ENCODE data around the gene RTKN. TPM values are rescaled to one million over a fixed set of nuclear protein-coding genes. Genes with fewer than 3 reads are reported as not detected.

Gene RTKN
- total RNA-seq, 2 experiments from 2014 or later = 1.2 to 1.6 TPM

DNA sequence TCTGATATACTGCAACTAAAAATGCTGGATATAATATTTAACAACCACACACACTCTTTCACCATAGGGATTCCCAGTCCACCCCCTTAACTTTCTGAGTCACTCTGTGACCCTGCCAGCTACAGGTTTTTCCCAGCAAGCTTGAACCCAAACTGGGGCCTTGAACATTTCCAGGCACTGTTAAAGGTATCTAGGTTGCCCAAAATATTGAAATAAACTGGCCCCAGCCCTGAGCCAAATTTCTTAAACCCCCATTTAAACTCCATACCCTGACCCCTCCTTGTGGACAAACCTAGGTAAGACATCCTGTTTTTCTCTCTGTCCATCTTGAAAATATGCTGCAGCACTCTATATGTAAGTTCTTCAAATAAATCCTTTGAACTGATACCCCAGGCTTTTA lies 42.0 kb downstream of the RTKN start:
- CTCF ChIA-PET = interaction anchor here (0.7 to 2.1 kb wide), 3 partner anchors 32 to 151 kb away, joined by 3 to 6 read pairs (median 3); no protein-coding TSS in a partner anchor
- POLR2A ChIA-PET = no interaction called here

DNA sequence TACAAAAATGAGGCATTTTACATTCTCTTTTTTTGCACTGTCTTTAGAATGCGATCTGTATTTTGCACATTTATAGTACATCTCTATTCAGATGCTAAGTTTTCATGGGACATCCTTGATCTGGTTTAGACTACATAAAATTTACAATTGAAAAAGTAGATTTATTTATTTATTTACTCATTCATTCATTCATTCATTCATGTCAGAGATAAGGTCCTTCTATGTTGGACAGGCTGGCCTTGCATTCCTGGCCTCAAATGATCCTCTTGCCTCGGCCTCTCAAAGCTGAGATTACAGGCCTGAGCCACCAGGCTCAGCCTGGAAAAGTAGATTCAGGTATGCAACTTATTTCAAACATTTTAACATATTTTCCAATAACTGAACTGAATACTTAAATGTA lies 45.6 kb downstream of the RTKN start:
- ChIA-PET POLR2A (no interaction called here), CTCF (no interaction called here)

DNA sequence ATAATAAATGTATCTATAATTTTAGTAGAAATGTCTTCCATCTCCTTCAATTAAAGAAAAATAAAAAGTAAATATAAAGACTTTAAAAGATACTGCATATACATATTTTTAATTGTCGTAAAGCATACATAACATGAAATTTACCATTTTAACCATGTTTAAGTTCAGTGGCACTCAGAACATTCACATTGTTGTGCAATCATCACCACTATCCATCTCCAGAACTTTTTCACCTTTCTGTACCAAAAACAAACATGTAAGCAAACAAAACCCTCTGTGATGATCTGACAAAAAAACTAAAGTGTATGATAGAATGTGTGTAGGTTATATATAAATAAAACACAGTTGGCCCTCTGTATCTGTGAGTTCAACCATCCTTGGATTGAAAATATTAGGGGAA lies 48.2 kb downstream of the RTKN start:
- ChIA-PET POLR2A (no interaction called here), CTCF (no interaction called here)

DNA sequence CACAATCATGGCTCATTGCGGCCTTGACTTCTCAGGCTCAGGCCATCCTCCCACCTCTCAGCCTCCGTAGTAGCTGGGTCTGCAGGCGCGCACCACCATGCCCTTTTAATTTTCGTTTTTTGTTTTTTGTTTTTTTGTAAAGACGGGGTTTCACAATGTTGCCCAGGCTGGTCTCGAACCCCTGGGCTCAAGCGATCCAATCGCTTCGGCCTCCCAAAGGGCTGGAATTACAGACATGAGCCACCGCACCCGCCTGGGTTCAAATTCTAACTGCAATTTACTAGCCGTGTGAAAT lies 49.3 kb downstream of the RTKN start:
- CTCF ChIA-PET = interaction anchor here (0.6 to 1.5 kb wide), 7 partner anchors 13 to 245 kb away, joined by 3 to 9 read pairs (median 3); partner anchors contain the start of gene DCTN1
- POLR2A ChIA-PET = interaction anchor here (0.6 kb wide), 1 partner anchor 29 kb away, joined by 3 read pairs; the partner anchor contains the start of gene C2orf81

DNA sequence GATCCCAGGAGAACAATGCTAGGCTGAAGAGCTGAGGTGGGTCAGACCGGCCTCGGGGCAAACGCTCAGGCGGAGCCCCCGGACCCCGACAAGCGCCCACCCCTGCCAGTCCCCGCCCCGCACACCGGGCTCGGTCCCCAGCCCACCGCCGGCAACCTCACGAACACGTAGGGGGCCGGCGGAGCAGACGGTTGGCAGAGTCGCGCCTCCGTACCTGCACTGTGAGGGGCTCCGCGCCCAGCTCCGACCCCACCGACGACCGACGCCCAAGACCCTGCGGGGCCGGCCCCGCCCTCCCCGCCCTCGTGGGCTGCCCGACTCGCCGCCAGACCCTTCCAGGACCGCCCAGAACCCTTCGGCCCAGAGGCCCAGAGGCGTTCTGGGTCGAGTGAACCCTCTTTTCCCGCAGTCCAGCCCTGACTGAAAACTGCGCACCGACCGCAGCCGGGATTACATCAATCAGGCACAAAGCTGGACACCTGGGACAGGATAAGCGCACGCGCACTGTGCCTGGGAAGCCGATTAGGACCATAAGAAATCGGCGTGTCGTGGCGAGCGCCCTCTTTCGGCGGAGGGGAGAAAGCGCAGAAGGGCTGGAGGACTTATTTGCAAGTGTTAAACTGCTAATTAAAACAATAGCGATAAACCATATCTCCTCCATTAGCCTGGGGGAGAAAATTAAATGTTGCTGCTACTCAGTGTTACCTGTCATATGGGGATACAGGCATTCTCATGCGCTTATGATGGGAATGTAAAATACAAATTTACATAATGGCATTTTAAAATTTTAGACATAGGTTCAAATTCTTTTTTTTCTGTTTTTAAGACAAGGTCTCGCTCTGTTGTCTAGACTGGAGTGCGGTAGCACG lies 49.9 kb downstream of the RTKN start:
- CTCF ChIA-PET = interaction anchor here (0.5 to 2.4 kb wide), 17 partner anchors 9 to 1143 kb away, joined by 3 to 10 read pairs (median 3); partner anchors contain the start of gene DCTN1
- POLR2A ChIA-PET = interaction anchor here (0.6 to 0.7 kb wide), 2 partner anchors 29 to 30 kb away, joined by 3 read pairs; partner anchors contain the start of genes C2orf81 and WDR54

DNA sequence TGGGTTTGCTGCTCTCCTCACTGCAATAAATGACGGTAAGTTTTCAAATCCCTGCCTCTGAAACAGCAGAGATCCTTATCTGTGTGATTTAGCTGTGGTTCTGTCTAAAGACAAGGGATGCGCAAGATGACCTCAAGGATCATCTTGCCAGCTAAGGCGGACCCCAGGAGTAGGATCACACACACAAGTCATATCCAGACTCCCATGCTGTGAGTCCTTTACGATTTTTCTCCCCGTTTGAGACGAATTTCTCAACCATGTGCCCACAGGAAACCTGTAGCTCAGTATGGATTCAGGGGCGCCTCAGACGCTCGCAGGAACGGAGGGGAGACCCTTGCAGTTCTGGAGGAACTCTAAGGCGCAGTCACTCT lies 50.5 kb downstream of the RTKN start:
- CTCF ChIA-PET = interaction anchor here (0.5 to 2.4 kb wide), 14 partner anchors 10 to 1142 kb away, joined by 3 to 10 read pairs (median 4); partner anchors contain the start of gene DCTN1

DNA sequence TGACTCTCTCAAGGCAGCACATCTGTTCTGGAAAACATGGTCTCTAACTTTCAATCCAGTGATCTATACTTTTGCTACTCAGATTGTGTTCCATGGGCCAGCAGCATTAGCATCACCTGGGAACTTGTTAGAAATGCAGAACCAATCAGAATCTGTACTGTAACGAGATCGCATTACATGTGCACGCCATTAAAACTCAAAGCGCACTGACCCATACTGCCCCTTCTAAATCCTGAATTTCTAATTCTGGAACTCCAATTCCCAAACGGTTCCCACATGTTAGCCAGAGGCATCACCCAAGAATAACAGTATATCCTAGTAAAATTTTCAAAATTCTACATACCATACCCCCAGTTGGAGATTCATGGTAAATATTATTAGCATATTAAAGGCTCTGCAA lies 51.1 kb downstream of the RTKN start:
- POLR2A ChIA-PET = no interaction called here
- CTCF ChIA-PET = interaction anchor here (1.1 to 2.4 kb wide), 5 partner anchors 11 to 192 kb away, joined by 3 to 10 read pairs (median 5); no protein-coding TSS in a partner anchor

More for the DNA sequence above, 50.5 kb downstream of the RTKN start:
- POLR2A ChIA-PET = interaction anchor here (0.7 kb wide), 1 partner anchor 30 kb away, joined by 3 read pairs; the partner anchor contains the start of genes C2orf81 and WDR54

DNA sequence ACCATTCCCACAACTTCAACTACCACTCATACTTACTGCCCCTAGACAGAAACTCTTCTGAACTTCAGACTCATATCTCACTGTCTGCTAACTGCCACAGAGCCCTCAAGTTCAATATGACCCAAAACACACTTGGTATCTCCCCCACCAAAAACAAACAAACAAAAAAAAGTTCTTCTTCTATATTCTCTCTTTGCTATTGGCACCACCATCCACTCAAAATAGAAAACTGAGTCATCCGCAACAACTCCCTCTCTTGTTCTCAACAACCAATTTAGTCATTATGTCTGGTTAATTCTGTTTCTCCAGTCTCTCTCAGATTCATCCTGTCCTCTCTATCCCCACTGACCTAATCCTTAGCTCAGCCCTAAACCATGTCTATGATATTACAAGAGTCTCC lies 54.4 kb downstream of the RTKN start:
- CTCF ChIA-PET = no interaction called here
- POLR2A ChIA-PET = no interaction called here

DNA sequence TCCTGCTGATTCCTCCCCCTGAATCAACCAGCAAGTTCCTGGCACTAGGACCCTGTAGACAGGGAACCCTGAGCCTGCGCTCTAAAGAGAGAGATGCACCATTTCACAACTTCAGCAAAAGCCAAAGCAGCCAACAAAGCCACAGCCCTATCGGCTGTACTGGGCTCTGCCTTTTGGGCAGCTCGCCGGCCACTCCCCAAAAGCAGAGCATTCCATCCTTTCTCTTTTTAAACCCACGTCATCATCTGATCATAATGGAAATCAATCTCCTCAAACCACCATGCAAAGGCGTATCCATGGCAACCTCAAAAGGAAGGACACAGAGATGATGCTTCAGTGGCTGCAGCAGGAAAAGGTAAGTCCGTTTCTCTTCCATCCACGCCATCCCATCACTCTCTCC lies 56.3 kb downstream of the RTKN start:
- CTCF ChIA-PET = interaction anchor here (0.7 to 0.8 kb wide), 2 partner anchors 50 to 60 kb away, joined by 3 read pairs; no protein-coding TSS in a partner anchor

DNA sequence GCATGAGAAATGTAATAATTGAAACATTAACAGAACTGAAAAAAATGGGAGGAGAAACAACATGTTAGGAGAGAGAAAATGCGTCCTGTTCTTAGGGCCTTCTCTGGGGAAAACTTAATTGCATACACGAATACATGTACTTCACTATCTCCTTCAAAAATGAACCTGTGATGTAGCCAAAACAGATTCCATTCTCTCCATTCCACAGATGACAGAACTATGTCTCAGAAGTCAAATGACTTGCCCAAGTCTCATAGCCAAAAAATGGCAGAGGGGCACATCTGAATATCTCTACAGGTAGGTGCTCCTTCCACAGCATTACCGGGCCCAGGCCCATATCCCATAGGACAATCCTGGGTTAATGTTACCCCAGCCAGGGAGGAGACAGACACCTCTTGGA lies 57.7 kb downstream of the RTKN start:
- POLR2A ChIA-PET = no interaction called here
- CTCF ChIA-PET = no interaction called here

More for the DNA sequence above, 56.3 kb downstream of the RTKN start:
- POLR2A ChIA-PET = interaction anchor here (0.6 kb wide), 1 partner anchor 415 kb away, joined by 3 read pairs; no protein-coding TSS in a partner anchor

DNA sequence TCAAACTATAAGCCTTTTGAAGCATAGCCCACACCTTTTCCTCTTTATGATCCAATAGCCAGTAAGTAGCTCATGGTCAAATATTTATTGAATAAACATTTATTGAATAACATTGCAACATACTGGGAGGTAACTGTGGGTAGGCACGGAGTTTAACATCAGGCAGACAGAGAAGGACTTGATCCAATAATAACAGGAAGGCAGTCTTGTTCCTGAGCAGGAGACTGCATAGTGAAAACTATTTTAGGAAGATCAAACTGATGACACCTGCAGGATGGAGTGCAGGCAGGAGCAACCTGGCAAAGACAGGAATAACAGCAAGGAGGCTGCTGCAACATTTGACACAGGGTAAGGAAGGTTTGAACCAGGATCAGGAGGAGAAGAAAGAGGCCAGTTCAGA lies 58.5 kb downstream of the RTKN start:
- CTCF ChIA-PET = no interaction called here

DNA sequence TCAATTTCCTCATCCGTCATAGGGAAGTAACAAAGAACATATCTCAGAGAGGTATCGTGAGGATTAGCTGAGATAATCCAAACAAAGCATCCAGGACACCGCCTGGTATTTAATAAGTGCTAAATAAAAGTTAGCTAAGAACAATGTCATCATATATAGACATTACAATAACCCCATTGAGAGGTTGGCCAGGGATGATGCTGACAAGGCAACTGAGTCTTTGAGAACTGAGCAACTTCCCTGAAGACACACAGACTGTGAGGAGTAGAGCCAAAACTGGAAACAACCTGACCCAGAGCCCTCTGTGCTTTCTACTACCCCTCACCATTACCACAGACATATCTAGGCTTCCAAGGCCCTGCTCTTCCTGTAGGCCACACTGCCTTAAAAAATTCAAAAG lies 60.0 kb downstream of the RTKN start:
- ChIA-PET CTCF (no interaction called here), POLR2A (no interaction called here)

More for the DNA sequence above, 58.5 kb downstream of the RTKN start:
- POLR2A ChIA-PET = no interaction called here

DNA sequence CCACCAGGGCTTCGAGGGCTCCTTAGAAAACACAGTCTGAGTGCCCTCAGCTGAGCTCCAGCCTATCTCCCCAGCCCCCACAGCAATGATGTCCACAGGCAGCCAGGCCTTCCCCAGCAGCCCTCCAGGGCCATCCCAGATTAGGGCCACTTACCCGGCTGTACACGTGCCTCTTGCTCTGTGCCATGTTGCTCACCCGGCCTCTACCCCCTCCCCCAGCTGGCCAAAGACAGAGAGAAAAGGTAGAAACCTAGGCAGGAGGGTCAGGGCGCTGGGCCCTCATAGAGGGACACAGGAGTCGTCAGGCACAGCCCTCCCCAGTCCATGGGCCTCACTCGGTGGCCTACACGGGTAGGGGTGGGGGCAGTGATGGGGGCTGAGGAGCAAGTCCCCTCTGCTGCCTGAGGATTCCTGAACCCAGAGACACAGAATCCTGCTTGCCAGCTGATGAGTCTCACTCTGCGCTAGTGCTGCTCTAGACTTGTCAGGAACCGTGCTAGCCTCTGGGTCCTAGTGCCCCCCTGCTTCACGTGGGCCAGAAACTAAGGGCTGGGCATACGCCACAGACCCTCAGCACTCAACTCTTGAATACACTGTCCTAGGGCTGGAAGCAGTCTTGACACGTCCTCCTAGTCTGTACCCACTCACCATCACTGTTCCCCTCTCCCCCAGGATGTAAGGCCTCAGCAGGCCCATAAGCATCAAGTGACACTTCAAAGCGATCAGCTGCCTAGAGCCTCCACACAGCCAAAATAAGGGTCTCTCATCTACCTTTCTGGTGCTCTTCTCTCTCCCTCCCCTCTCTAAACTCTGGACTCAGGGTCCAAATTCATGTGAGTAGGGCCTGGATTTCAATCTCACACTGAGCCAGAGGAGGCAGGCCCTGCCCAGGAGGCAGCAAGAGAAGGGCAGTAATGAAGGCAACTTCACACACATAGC lies 61.6 kb downstream of the RTKN start, which contains the start of gene DCTN1:
TSS of gene DCTN1 (minus strand) at position 461 of the 939 bp plus-strand sequence. CDS start at position 187, 274 bp downstream.
- POLR2A ChIA-PET = no interaction called here
- CTCF ChIA-PET = interaction anchor here (0.6 to 1.5 kb wide), 3 partner anchors 12 to 264 kb away, joined by 3 to 5 read pairs (median 3); no protein-coding TSS in a partner anchor

DNA sequence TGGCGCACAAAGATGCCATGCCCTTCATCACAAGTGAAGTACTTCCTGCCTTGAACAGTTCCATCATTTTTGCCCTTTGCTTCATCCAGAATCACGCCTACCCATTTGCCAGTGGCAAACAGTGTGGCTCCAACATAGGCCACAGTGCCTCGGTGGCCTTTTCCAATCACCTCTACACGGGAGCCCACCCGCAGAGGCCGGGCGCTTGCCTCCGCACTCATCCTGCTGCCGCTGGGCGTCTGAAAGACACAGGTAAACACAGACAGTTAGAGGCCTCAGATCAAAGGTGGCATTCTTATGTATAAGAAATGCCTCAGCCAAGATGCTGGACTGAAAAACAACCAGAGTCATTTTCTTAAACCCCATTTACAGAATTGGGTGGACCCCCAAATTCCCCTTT lies 63.7 kb downstream of the RTKN start:
- CTCF ChIA-PET = no interaction called here
- POLR2A ChIA-PET = no interaction called here

DNA sequence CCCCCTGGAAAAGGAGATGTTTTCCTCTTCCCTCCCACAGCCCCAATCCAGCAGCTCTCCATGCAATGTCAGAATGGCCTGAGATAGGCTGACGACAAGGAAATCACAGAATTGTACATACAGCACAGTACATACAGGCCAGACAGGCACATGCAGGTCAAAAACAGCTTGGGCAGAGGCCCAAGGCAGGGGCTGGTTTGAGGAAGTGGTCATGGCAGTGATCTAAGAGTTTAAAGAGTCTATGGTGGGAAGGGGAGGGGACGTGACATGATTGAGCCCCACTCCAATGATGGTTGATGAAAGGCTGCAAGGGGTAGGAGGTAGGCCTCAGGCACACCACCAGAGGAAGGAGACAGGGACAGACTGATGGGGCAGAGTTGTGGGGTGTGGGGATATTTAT lies 65.9 kb downstream of the RTKN start:
- POLR2A ChIA-PET = no interaction called here
- CTCF ChIA-PET = interaction anchor here (1.3 kb wide), 1 partner anchor 163 kb away, joined by 3 read pairs; no protein-coding TSS in a partner anchor

Other genes starting within 250 kb of the RTKN start
- 100 to 1,000 TPM; 463 to 467 TPM for gene MTHFD2, start 243.3 kb downstream of the RTKN start, total RNA-seq
- 1 to 10 TPM; 1.2 to 1.6 TPM for gene SLC4A5, start 98.5 kb downstream of the RTKN start, total RNA-seq
- 100 to 1,000 TPM in 1 of 2 experiments, 10 to 100 TPM in 1; 92.9 to 102 TPM for gene DCTN1, start 61.6 kb downstream of the RTKN start, total RNA-seq
- 1 to 10 TPM; 3.1 to 3.8 TPM for gene C2orf81, start 20.3 kb downstream of the RTKN start, total RNA-seq
- gene WDR54, start 20.2 kb downstream of the RTKN start, total RNA-seq = 100 to 1,000 TPM; 101 to 102 TPM
- 10 to 100 TPM; 40.4 to 41.1 TPM for gene INO80B, start 13.2 kb upstream of the RTKN start, total RNA-seq
- gene WBP1, start 16.5 kb upstream of the RTKN start, total RNA-seq = 10 to 100 TPM; 24.9 to 28.7 TPM
- 10 to 100 TPM; 82.6 to 83.9 TPM for gene MOGS, start 23.4 kb upstream of the RTKN start, total RNA-seq
- 100 to 1,000 TPM; 116 to 120 TPM for gene MRPL53, start 30.7 kb upstream of the RTKN start, total RNA-seq
- 10 to 100 TPM; 18.9 to 20.2 TPM for gene CCDC142, start 41.1 kb upstream of the RTKN start, total RNA-seq
- 10 to 100 TPM; 22.9 to 23.5 TPM for gene TTC31, start 41.1 kb upstream of the RTKN start, total RNA-seq
- under 1 TPM; 0.36 to 0.51 TPM for gene LBX2, start 57.7 kb upstream of the RTKN start, total RNA-seq
- 10 to 100 TPM; 23.8 to 26.1 TPM for gene PCGF1, start 65.8 kb upstream of the RTKN start, total RNA-seq
- gene TLX2, start 72.5 kb upstream of the RTKN start, total RNA-seq = under 1 TPM; 0.25 TPM
- under 1 TPM; 0.75 to 0.91 TPM for gene DQX1, start 84.3 kb upstream of the RTKN start, total RNA-seq
- 100 to 1,000 TPM; 200 to 208 TPM for gene AUP1, start 87.8 kb upstream of the RTKN start, total RNA-seq
- gene HTRA2, start 88.0 kb upstream of the RTKN start, total RNA-seq = 10 to 100 TPM; 77.0 to 79.0 TPM
- gene LOXL3, start 112.0 kb upstream of the RTKN start, total RNA-seq = 1 to 10 TPM; 1.4 to 1.6 TPM
- gene DOK1, start 112.8 kb upstream of the RTKN start, total RNA-seq = 10 to 100 TPM; 22.5 to 22.7 TPM
- not detected for gene M1AP, start 206.4 kb upstream of the RTKN start, total RNA-seq
- 1 to 10 TPM; 5.2 to 5.9 TPM for gene SEMA4F, start 212.3 kb upstream of the RTKN start, total RNA-seq